GM23338 (cell line): ENCODE measurements around the gene CNPY2. TPM values are rescaled to one million over a fixed set of nuclear protein-coding genes. Genes with fewer than 3 reads are reported as not detected.
A peak's percentile ranks its signal among the peaks of the same experiment; 100 is the strongest.

Source experiments
- ATAC-seq: fragments of 200-7000 bp; cut with Tn5 transposase; 3 replicates; pipeline ENCODE4 v1.9.1; 2020
- DNase-seq: peaks from one replicate; pipeline ENCODE4 v3.0.0-alpha.2; 2015; ENCODE audit warnings: low spot score
- H2AFZ ChIP-seq: fragments of 200-600 bp; sonication (generic); 2 replicates; pipeline ENCODE4 v1.8.0; 2016; ENCODE audit warnings: antibody characterized with exemption, mild to moderate bottlenecking, moderate library complexity
- H3F3A ChIP-seq: fragments of 200-600 bp; sonication (generic); replicated peaks from 2 replicates; pipeline ENCODE4 v1.8.0; 2017; ENCODE audit warnings: antibody characterized with exemption, mixed run types, low read depth
- H3K27ac ChIP-seq: fragments of 200-600 bp; sonication (generic); 2 replicates; pipeline ENCODE4 v1.6.1; 2016; ENCODE audit warnings: low read depth
- H3K27me3 ChIP-seq: fragments of 200-600 bp; sonication (generic); 2 replicates; pipeline ENCODE4 v1.8.0; 2016; ENCODE audit warnings: mild to moderate bottlenecking, mixed run types, moderate library complexity; ENCODE audit not compliant: insufficient read depth
- H3K36me3 ChIP-seq: fragments of 200-600 bp; sonication (generic); 2 replicates; pipeline ENCODE4 v1.8.0; 2016; ENCODE audit warnings: mild to moderate bottlenecking; ENCODE audit not compliant: insufficient read depth
- H3K4me1 ChIP-seq: fragments of 200-600 bp; sonication (generic); 2 replicates; pipeline ENCODE4 v1.8.0; 2016; ENCODE audit warnings: mild to moderate bottlenecking, moderate library complexity; ENCODE audit not compliant: insufficient read depth
- H3K4me2 ChIP-seq: fragments of 200-600 bp; sonication (generic); 2 replicates; pipeline ENCODE4 v1.7.1; 2017; ENCODE audit warnings: mixed run types
- H3K4me3 ChIP-seq: fragments of 200-600 bp; sonication (generic); 2 replicates; pipeline ENCODE4 v1.6.1; 2016; ENCODE audit warnings: mixed run types
- H3K79me2 ChIP-seq: fragments of 200-600 bp; sonication (generic); replicated peaks from 2 replicates; pipeline ENCODE4 v1.8.0; 2017; ENCODE audit warnings: mild to moderate bottlenecking; ENCODE audit not compliant: insufficient read depth
- H3K9me2 ChIP-seq: fragments of 200-600 bp; sonication (generic); 2 replicates; pipeline ENCODE4 v1.8.0; 2017; ENCODE audit not compliant: insufficient read depth
- H4K20me1 ChIP-seq: fragments of 200-600 bp; sonication (generic); replicated peaks from 2 replicates; pipeline ENCODE4 v1.8.0; 2017; ENCODE audit warnings: mild to moderate bottlenecking; ENCODE audit not compliant: insufficient read depth
- H3K27ac Mint-ChIP-seq: 2 replicates; pipeline ENCODE4 v1.8.0; 2020; ENCODE audit warnings: inconsistent platforms, mild to moderate bottlenecking, moderate library complexity, mixed read lengths
- H3K27me3 Mint-ChIP-seq: 3 replicates; pipeline ENCODE4 v1.8.0; 2022; ENCODE audit warnings: low read depth, mild to moderate bottlenecking, moderate library complexity, mixed read lengths, inconsistent platforms; ENCODE audit not compliant: insufficient read depth, poor library complexity
- H3K36me3 Mint-ChIP-seq: 3 replicates; pipeline ENCODE4 v1.8.0; 2021; ENCODE audit warnings: low read depth, mild to moderate bottlenecking, inconsistent platforms, moderate library complexity, mixed read lengths
- H3K4me1 Mint-ChIP-seq: 3 replicates; pipeline ENCODE4 v1.8.0; 2020; ENCODE audit warnings: mild to moderate bottlenecking, inconsistent platforms, mixed read lengths
- H3K4me3 Mint-ChIP-seq: 3 replicates; pipeline ENCODE4 v1.8.0; 2021; ENCODE audit warnings: moderate library complexity, mild to moderate bottlenecking, inconsistent platforms, mixed read lengths
- H3K9me3 Mint-ChIP-seq: 3 replicates; pipeline ENCODE4 v1.8.0; 2020; ENCODE audit warnings: moderate library complexity, mild to moderate bottlenecking, inconsistent platforms, mixed read lengths
- CREB1 ChIP-seq: fragments of 250-450 bp; sonication (Bioruptor Pico); IDR thresholded peaks from 2 replicates; pipeline ENCODE4 v1.5.0; 2020; ENCODE audit warnings: low read depth, mild to moderate bottlenecking, moderate library complexity
- CTCF ChIP-seq, 2 experiments: fragments of 200-600 bp in 1 of 2; sonication (generic) in 1 of 2; conservative IDR thresholded peaks; 2 replicates each; pipeline versions ENCODE4 v1.5.1 to v1.6.1; 2016 to 2017; ENCODE audit warnings: antibody characterized with exemption in 2 of 2, low read depth in 2 of 2, mild to moderate bottlenecking in 2 of 2, moderate library complexity in 1 of 2
- ETS1 ChIP-seq: IDR thresholded peaks from 2 replicates; pipeline ENCODE4 v1.6.1; 2016; ENCODE audit warnings: antibody characterized with exemption
- EZH2 ChIP-seq: fragments of 200-600 bp; sonication (generic); IDR thresholded peaks from one replicate; pipeline ENCODE4 v1.8.0; 2017; ENCODE audit warnings: antibody characterized with exemption, mild to moderate bottlenecking, low read depth; ENCODE audit not compliant: unreplicated experiment
- EZH2phosphoT487 ChIP-seq: fragments of 200-600 bp; sonication (generic); IDR thresholded peaks from one replicate; pipeline ENCODE4 v1.8.1; 2018; ENCODE audit warnings: antibody characterized with exemption; ENCODE audit not compliant: unreplicated experiment
- JUNB ChIP-seq: IDR thresholded peaks from one replicate; pipeline ENCODE4 v1.6.1; 2016; ENCODE audit warnings: antibody characterized with exemption; ENCODE audit not compliant: unreplicated experiment
- NANOG ChIP-seq: IDR thresholded peaks from 2 replicates; pipeline ENCODE4 v1.6.1; 2016; ENCODE audit warnings: antibody characterized with exemption, borderline replicate concordance
- POLR2AphosphoS5 ChIP-seq: IDR thresholded peaks from 2 replicates; pipeline ENCODE4 v1.6.1; 2016; ENCODE audit warnings: antibody characterized with exemption, low read depth
- REST ChIP-seq: IDR thresholded peaks from one replicate; pipeline ENCODE4 v1.6.1; 2018; ENCODE audit warnings: antibody characterized with exemption; ENCODE audit not compliant: unreplicated experiment
- STAT1 ChIP-seq: IDR thresholded peaks from one replicate; pipeline ENCODE4 v1.6.1; 2016; ENCODE audit warnings: antibody characterized with exemption; ENCODE audit not compliant: unreplicated experiment
- ZNF114 ChIP-seq: fragments of 250-450 bp; sonication (Bioruptor Pico); IDR thresholded peaks from 2 replicates; pipeline ENCODE4 v1.5.0; 2020; ENCODE audit warnings: mild to moderate bottlenecking, moderate library complexity
- ZNF331 ChIP-seq: fragments of 250-450 bp; sonication (Bioruptor Pico); IDR thresholded peaks from 2 replicates; pipeline ENCODE4 v1.5.0; 2020; ENCODE audit warnings: low read depth, mild to moderate bottlenecking, moderate library complexity
- polyA plus RNA-seq: library from polyadenylated mRNA; unstranded; fragments of >200 nt; fragmentation: Nextera tagmentation; extraction: Ambion mirVana; gene quantifications from 2 replicates; pipeline ENCODE4 v1.2.1, GENCODE V29; 2016
- total RNA-seq: library from RNA; depleted of rRNA; stranded (reverse); fragments of >200 nt; shearing (Covaris generic); gene quantifications from 2 replicates; pipeline ENCODE4 v1.2.3, GENCODE V29; 2014

CNPY2 gene
- total and polyA plus RNA-seq, 2 experiments from 2014 or later = 119 to 316 TPM

GRCh38 chr12:56282030-56282429, 33.8 kb downstream of the CNPY2 start (continued):
- no peak for TF ChIP-seq ETS1
- no peak for TF ChIP-seq STAT1
- no peak for TF ChIP-seq REST
- no peak for TF ChIP-seq EZH2phosphoT487
- TF ChIP-seq CREB1 (CRISPR knock-in tag) = no peak
- no peak for TF ChIP-seq JUNB
- no peak for TF ChIP-seq NANOG

GRCh38 chr12:56280849-56281248, 34.9 kb downstream of the CNPY2 start:
- peaks cover 78% of the 10 kb centered on the region for H3K36me3 Mint-ChIP-seq
- no peak overlapping the region for H2AFZ ChIP-seq
- H3K9me2 ChIP-seq = no peaks in the 10 kb centered on the region
- peaks cover 12% of the 10 kb centered on the region for H3F3A ChIP-seq
- H3K4me1 ChIP-seq = peaks cover 3% of the 10 kb centered on the region; the same call in 1 of the 2 replicates
- no peak overlapping the region for H3K27ac Mint-ChIP-seq
- peaks cover 55% of the 10 kb centered on the region for H3K36me3 ChIP-seq
- peaks cover 4% of the 10 kb centered on the region for H3K27me3 Mint-ChIP-seq
- H3K27ac ChIP-seq = peak overlapping the region; percentile 5; the same call in 1 of the 2 replicates
- ATAC-seq (no peak), DNase-seq (no peak)
- H3K27me3 ChIP-seq = no peaks in the 10 kb centered on the region
- H3K4me2 ChIP-seq = no peak overlapping the region
- no peak overlapping the region for H3K4me3 ChIP-seq
- peaks cover 8% of the 10 kb centered on the region for H4K20me1 ChIP-seq
- peaks cover under 1% of the 10 kb centered on the region for H3K4me1 Mint-ChIP-seq
- no peak overlapping the region for H3K4me3 Mint-ChIP-seq
- H3K79me2 ChIP-seq = no peaks in the 10 kb centered on the region
- H3K9me3 Mint-ChIP-seq = no peaks in the 10 kb centered on the region
- no peak for TF ChIP-seq CTCF (conservative IDR thresholded peaks at IDR 0.05; ENCODE audit: low read depth in 2 of 2)
- no peak for TF ChIP-seq NANOG
- TF ChIP-seq CREB1 (CRISPR knock-in tag) = no peak
- no peak for TF ChIP-seq EZH2phosphoT487
- no peak for TF ChIP-seq ZNF114 (CRISPR knock-in tag)
- TF ChIP-seq ZNF331 (CRISPR knock-in tag) = no peak
- no peak for TF ChIP-seq POLR2AphosphoS5
- TF ChIP-seq STAT1 = no peak
- no peak for TF ChIP-seq EZH2
- no peak for TF ChIP-seq REST
- TF ChIP-seq ETS1 = no peak
